Testis (tissue), 3 donors: ENCODE results near the gene TLE1. TPM values are rescaled to one million over a fixed set of nuclear protein-coding genes. Genes with fewer than 3 reads are reported as not detected.
A peak's percentile ranks its signal among the peaks of the same experiment; 100 is the strongest.

Experiments used
- DNase-seq: peaks from one replicate; pipeline ENCODE4 v3.0.0-alpha.2; 2019
- H3K27ac ChIP-seq, 2 donors: fragments of 200-600 bp; sonication (generic); one replicate each; pipeline ENCODE4 v1.5.1; 2019
- H3K27me3 ChIP-seq: fragments of 200-600 bp; sonication (generic); one replicate; pipeline ENCODE4 v1.5.1; 2019
- H3K36me3 ChIP-seq: fragments of 200-600 bp; sonication (generic); one replicate; pipeline ENCODE4 v1.5.1; 2017; ENCODE audit warnings: low read depth; ENCODE audit errors: missing control alignments
- H3K4me1 ChIP-seq: fragments of 200-600 bp; sonication (generic); one replicate; pipeline ENCODE4 v1.5.1; 2019
- H3K4me3 ChIP-seq, 2 donors: fragments of 200-600 bp; sonication (generic); one replicate each; pipeline ENCODE4 v1.5.1; 2017 to 2019
- H3K9me3 ChIP-seq: fragments of 200-600 bp; sonication (generic); one replicate; pipeline ENCODE4 v1.5.1; 2017
- CTCF ChIP-seq, 3 experiments: fragments of 450-650 bp in 2 of 3; fragments of 200-600 bp in 1 of 3; sonication (generic) in 1 of 3; IDR thresholded peaks; one replicate each; pipeline ENCODE4 v1.5.1; 2016 to 2019; ENCODE audit warnings: antibody characterized with exemption in 3 of 3, mild to moderate bottlenecking in 2 of 3, moderate library complexity in 1 of 3
- POLR2A ChIP-seq: fragments of 450-650 bp; IDR thresholded peaks from one replicate; pipeline ENCODE4 v1.6.1; 2017; ENCODE audit warnings: antibody characterized with exemption, mild to moderate bottlenecking, moderate library complexity
- WGBS, 2 donors: methylation state at CpG; one replicate each; pipeline ENCODE4 v1.1.5; 2018; 5-methylcytosine and 5-hydroxymethylcytosine counted together
- intact Hi-C: fragments of 100-400 bp; cut with DNase I; formaldehyde crosslinking; loops from one replicate; pipeline ENCODE4 v1.15.1; 2023; ENCODE audit warnings: low total_unique reads
- polyA plus RNA-seq: library from polyadenylated mRNA; stranded (reverse); fragments of 350-450 nt; fragmentation: Illumina TruSeq; extraction: RNeasy Lipid Tissue Mini Kit (QIAGEN cat#74804); gene quantifications from one replicate; pipeline ENCODE4 v1.2.3, GENCODE V29; 2014; ENCODE audit warnings: low read depth, low replicate concordance; ENCODE audit not compliant: insufficient read depth
- total RNA-seq, 2 donors: library from RNA; depleted of rRNA; stranded (reverse); fragments of >200 nt; gene quantifications; one replicate each; pipeline ENCODE4 v1.2.3, GENCODE V29; 2016

TLE1 gene
- total and polyA plus RNA-seq, 3 donors from 2014 or later = 53.3 to 95.8 (median 81.0) TPM

- intact Hi-C loops = no loop called here
- DNase-seq = no peak
- Histone ChIP-seq H3K27ac (no peak overlapping the region), H3K36me3 (no peaks in the 10 kb centered on the region), H3K4me3 (no peak overlapping the region), H3K4me1 (no peaks in the 10 kb centered on the region), H3K27me3 (no peaks in the 10 kb centered on the region), H3K9me3 (no peaks in the 10 kb centered on the region)
- 83 to 100% methylated on average over 1 of the region's 1 CpG for WGBS, 2 donors
- TF ChIP-seq POLR2A = no peak
- no peak for TF ChIP-seq CTCF (IDR thresholded peaks at IDR 0.05)
These were observed 11.3 kb downstream of the TLE1 start for GRCh38 chr9:81678088-81678487.

- Histone ChIP-seq H3K4me3 (no peak overlapping the region), H3K9me3 (no peaks in the 10 kb centered on the region), H3K36me3 (no peaks in the 10 kb centered on the region), H3K27ac (no peak overlapping the region), H3K27me3 (no peaks in the 10 kb centered on the region), H3K4me1 (peaks cover 10% of the 10 kb centered on the region)
- WGBS, 2 donors = 86 to 96% methylated on average over 2 of the region's 2 CpGs
- intact Hi-C loops = no loop called here
- DNase-seq = no peak
- TF ChIP-seq POLR2A (no peak), CTCF (IDR thresholded peaks at IDR 0.05) (no peak)
These were observed 13.0 kb downstream of the TLE1 start for GRCh38 chr9:81676395-81676794.

GRCh38 chr9:81673310-81673709 is 16.0 kb downstream of the TLE1 start:
- no peak for DNase-seq
- WGBS, 2 donors = 75 to 77% methylated on average over 5 of the region's 5 CpGs
- TF ChIP-seq CTCF (IDR thresholded peaks at IDR 0.05) (no peak), POLR2A (no peak)
- Histone ChIP-seq H3K27me3 (no peaks in the 10 kb centered on the region), H3K36me3 (no peaks in the 10 kb centered on the region), H3K4me1 (peaks cover 10% of the 10 kb centered on the region), H3K4me3 (no peak overlapping the region), H3K9me3 (no peaks in the 10 kb centered on the region), H3K27ac (no peak overlapping the region)
- intact Hi-C loops = no loop called here

- peaks cover 10% of the 10 kb centered on the region for H3K4me1 ChIP-seq
- no peak for TF ChIP-seq CTCF (IDR thresholded peaks at IDR 0.05)
- no peaks in the 10 kb centered on the region for H3K36me3 ChIP-seq
- WGBS, 2 donors = 13 to 77% methylated on average over 3 of the region's 3 CpGs
- intact Hi-C loops = no loop called here
- H3K27me3 ChIP-seq = no peaks in the 10 kb centered on the region
- no peak overlapping the region for H3K4me3 ChIP-seq
- H3K27ac ChIP-seq = no peak overlapping the region
- H3K9me3 ChIP-seq = no peaks in the 10 kb centered on the region
- DNase-seq = peak; percentile 89
These were observed 17.5 kb downstream of the TLE1 start for GRCh38 chr9:81671880-81672280.

GRCh38 chr9:81669866-81670265 is 19.5 kb downstream of the TLE1 start:
- H3K27ac ChIP-seq = no peak overlapping the region
- H3K27me3 ChIP-seq = no peaks in the 10 kb centered on the region
- H3K4me1 ChIP-seq = peaks cover 20% of the 10 kb centered on the region

More at GRCh38 chr9:81669866-81670265, 19.5 kb downstream of the TLE1 start:
- intact Hi-C loops = no loop called here
- Histone ChIP-seq H3K4me3 (no peak overlapping the region), H3K36me3 (no peaks in the 10 kb centered on the region), H3K9me3 (no peaks in the 10 kb centered on the region)
- 76 to 81% methylated on average over 6 of the region's 6 CpGs for WGBS, 2 donors
- no peak for TF ChIP-seq CTCF (IDR thresholded peaks at IDR 0.05)
- no peak for TF ChIP-seq POLR2A
- no peak for DNase-seq
